Gastrocnemius medialis (tissue), 4 donors: ENCODE results near the gene OR2T10.
"Not testable (repeated sequence)": the region's sequence is repeated elsewhere in the genome, so short reads cannot be mapped to it uniquely, and the experiment has no call there.

Experiments used
- POLR2A ChIP-seq, 2 donors: fragments of 450-650 bp; IDR thresholded peaks; one replicate each; pipeline ENCODE4 v1.6.1; 2017; ENCODE audit warnings: antibody characterized with exemption in 2 of 2, mild to moderate bottlenecking in 2 of 2, moderate library complexity in 2 of 2
- TF ChIP-seq, protein P1 (sequence below), 5 experiments: fragments of 450-650 bp in 3 of 5; fragments of 200-600 bp in 2 of 5; sonication (generic) in 2 of 5; IDR thresholded peaks in 4 of 5; conservative IDR thresholded peaks in 1 of 5; 1 replicate in 4 of 5; 2 replicates in 1 of 5; pipeline ENCODE4 v1.5.1; 2016 to 2019; ENCODE audit warnings: antibody characterized with exemption in 5 of 5, mild to moderate bottlenecking in 3 of 5, moderate library complexity in 3 of 5

DNA sequence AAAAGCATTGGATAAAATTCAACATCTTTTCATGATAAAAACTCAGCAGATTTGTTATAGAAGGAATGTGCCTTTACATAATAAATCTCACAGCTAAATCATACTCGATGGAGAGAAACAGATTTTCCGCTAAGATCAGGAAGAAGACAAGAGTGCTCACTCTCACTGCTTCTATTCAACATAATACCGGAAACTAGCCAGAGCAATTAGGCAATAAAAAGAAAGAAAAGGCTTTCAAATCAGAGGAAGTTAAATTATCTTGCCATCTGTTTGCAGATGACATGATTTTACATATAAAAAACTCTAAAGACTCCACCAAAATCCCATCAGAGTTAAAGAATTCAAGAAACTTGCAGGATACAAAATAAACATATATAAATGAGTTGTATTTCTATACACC is 26.7 kb downstream of the OR2T10 start:
- TF ChIP-seq, protein P1, sequence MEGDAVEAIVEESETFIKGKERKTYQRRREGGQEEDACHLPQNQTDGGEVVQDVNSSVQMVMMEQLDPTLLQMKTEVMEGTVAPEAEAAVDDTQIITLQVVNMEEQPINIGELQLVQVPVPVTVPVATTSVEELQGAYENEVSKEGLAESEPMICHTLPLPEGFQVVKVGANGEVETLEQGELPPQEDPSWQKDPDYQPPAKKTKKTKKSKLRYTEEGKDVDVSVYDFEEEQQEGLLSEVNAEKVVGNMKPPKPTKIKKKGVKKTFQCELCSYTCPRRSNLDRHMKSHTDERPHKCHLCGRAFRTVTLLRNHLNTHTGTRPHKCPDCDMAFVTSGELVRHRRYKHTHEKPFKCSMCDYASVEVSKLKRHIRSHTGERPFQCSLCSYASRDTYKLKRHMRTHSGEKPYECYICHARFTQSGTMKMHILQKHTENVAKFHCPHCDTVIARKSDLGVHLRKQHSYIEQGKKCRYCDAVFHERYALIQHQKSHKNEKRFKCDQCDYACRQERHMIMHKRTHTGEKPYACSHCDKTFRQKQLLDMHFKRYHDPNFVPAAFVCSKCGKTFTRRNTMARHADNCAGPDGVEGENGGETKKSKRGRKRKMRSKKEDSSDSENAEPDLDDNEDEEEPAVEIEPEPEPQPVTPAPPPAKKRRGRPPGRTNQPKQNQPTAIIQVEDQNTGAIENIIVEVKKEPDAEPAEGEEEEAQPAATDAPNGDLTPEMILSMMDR (IDR thresholded peaks at IDR 0.05 in 4 of 5, conservative IDR thresholded peaks at IDR 0.05 in 1 of 5) = not testable (repeated sequence)
- TF ChIP-seq POLR2A (IDR thresholded peaks at IDR 0.05) = not testable (repeated sequence)
